HG03175 (cell line): Measurements from ENCODE around the gene ZDHHC16.
"Not testable (repeated sequence)": the region's sequence is repeated elsewhere in the genome, so short reads cannot be mapped to it uniquely, and the experiment has no call there.

Experiments
- ATAC-seq: cut with Tn5 transposase; IDR thresholded peaks from one replicate; pipeline ENCODE4 v1.9.1; 2021; ENCODE audit warnings: mild to moderate bottlenecking, moderate library complexity; ENCODE audit not compliant: unreplicated experiment

Gene ZDHHC16

DNA sequence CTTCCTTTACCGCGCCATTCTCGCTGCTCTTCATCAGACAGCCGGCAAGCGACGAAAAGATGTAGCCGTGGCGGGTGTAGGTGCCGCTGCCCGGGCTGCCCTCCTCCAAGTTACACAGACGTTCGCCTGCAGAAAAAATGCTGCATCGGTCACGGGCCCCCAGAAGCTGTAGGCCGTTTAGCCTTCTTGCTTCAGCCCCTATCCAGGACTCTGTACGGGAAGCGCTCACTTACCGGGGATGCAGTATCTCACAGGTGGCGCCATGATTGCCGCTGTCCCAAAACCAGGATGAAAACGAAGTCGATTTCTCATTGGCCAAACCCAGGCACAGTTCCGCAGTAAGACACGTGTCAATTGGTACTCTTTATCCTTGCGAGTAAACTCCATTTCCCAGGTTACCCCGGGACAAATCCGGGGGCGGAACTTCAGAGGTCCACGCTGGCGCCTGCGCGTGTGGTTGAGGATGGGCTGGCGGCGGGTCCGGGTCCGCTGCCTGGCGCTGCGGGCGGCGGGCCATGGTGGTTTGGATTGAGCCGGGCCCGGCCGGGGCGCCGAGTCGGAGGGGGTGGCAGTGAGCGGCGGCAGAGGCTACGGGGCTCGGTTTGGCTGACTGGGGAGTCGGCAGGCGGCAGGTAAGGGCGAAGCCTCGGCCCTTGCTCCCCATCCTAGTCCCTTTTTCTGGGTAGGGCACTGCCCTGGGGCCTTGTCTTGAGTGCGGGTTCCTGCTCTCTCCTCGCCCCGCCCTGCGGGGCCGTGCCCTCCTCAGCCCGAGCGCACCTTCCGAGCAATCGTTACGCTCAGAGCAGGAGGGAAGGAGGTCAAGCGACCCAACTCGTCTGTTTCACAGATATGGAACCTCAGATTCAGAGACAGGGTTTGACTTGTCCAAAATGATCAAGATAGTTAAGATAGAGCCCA, at the start of gene ZDHHC16, which contains the start of gene EXOSC1:
ZDHHC16 (plus strand) TSS at position 454 of the 918 bp plus-strand sequence. CDS start 5,501 bp downstream, outside the sequence.
EXOSC1 (minus strand) TSS at position 285 of the 918 bp plus-strand sequence; CDS start at position 264, 21 bp downstream.
- ATAC-seq = peak; percentile 98

DNA sequence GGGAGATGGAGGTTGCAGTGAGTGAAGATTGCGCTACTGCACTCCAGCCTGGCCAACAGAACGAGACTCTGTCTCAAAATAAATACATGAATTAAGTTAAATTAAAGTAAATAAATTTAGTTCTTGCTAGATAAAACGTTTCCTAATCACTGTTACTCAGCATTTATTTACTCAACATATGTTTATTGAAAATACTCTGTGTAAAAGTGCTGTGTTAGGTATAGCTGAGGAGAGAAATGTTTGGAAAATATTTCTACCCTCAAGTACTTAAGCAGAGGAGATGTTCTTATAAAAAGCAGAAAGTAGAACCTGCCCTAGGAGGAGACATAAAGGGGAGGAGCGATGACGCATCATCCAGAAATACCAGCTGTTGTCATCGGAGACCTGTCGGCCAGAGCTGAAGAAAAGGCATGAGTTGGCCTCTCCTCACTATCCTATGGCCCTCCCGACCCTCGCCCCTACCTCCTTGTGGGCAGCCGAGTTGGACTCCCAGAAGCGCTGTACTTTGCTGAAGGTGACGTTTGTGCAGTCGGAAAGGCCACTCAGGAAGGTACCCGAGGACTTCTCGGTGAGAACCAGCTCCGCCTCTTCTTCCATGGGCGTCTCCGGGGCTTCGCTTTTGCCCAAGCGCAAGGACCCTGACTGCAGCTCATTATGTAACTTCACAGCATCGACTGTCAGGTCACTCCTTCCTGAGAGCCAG, 46.0 kb upstream of the ZDHHC16 start:
- ATAC-seq = peak; percentile 35

DNA sequence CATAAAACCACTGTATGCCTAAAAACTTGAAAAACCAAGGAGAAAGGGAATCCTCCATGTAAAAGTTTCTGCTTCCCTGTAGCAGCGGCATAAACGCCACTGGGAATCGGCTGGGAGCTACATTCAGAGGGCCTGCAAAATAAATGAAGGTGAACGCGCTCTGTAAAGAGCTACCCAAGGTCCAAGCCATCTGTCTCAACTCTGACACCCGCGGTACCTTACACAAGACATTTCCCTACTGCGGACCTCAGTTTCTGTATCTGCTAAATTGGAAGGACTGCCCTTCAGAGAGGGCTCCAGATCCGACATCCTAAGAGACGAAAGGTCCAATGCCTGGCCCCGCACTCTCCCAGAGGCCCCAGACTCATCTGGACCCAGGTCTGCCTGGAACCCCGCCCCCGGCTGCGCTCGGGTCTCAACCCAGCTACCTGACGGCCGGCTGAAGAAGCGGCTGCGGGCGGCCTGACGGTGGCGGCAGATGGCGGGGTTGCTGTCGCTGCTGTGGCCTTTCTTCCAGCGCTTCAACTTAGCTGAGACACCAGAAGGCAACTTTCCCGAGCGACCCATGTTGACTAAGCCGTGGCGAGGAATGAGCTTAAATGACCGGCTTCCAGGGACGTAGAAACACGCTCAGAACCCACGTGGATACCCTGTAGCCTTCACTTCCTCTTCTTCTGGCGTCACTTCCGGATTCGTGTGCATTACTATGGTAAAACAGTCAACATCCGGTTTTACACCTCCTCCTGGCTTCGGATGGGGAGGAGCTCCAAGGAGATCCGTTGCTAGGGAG, 45.1 kb upstream of the ZDHHC16 start, which contains the start of gene RRP12:
RRP12 (minus strand) TSS at position 676 of the 790 bp plus-strand sequence; CDS start at position 567, 109 bp downstream.
- ATAC-seq = peak; percentile 95

DNA sequence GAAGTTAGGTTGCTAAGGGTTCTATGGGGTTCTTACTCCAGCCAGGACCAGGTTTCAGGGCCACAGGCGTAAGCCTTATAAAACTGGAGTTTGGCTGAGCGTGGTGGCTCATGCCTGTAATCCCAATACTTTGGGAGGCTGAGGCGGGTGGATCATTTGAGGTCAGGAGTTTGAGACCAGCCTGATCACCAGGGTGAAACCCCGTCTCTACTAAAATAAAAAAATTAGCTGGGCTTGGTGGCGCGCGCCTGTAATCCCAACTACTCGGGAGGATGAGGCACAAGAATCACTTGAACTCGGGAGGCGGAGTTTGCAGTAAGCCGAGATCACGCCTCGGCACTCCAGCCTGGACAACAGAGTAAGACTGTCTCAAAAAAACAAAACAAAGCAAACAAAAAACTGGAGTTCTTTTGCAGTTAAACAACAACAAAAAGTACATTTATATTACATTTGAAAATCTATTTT, 44.5 kb upstream of the ZDHHC16 start:
- ATAC-seq = no peak

DNA sequence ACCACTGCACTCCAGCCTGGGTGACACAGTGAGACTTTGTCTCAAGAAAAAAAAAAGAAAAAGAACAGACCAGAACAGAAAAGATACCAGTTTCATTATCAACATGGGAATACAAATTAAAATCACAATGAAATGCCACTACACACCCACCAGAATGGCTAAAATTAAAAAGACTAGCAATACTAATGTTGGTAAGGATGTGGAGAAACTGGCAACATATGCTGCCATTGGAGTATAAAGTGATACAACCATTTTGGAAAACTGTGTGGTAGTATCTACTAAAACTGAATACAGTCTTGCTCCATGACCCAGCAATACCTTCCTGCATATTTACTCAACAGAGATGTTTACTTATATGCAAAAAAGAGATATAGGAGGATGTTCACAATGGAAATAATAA, 41.9 kb upstream of the ZDHHC16 start:
- no peak for ATAC-seq

DNA sequence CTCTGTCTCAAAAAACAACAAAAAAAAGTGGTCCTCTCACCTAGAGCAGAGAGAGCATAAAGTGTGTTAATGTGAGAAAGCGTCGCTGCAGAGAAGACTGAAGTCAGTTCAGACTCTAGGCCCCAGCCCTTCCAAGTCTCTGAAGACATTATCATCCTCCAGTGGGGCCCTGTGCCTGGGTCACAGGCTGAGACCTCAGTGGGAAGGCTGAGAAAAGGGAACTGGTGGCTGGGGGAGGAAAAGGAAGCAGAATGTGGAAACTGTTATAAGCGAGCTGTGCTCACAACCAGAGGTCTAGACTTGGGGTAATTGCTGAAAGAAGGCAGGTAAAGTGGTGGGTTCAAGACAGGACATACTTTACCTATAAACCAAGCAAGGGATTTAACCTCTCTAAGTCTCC, 39.9 kb upstream of the ZDHHC16 start:
- ATAC-seq = no peak

DNA sequence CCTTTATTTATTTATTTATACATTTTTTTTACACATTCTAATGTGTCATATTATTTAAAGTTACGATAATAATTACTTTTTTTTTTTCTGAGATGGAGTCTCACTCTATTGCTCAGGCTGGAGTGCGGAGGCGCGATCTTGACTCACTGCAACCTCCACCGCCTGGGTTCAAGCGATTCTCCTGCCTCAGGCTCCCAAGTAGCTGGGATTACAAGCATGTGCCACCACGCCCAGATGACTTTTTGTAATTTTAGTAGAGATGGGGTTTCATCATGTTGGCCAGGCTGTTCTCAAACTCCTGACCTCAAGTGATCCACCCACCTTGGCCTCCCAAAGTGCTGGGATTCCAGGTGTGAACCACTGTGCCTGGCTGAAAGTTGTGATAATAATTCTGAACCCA, 39.5 kb upstream of the ZDHHC16 start:
- not testable (repeated sequence) for ATAC-seq

DNA sequence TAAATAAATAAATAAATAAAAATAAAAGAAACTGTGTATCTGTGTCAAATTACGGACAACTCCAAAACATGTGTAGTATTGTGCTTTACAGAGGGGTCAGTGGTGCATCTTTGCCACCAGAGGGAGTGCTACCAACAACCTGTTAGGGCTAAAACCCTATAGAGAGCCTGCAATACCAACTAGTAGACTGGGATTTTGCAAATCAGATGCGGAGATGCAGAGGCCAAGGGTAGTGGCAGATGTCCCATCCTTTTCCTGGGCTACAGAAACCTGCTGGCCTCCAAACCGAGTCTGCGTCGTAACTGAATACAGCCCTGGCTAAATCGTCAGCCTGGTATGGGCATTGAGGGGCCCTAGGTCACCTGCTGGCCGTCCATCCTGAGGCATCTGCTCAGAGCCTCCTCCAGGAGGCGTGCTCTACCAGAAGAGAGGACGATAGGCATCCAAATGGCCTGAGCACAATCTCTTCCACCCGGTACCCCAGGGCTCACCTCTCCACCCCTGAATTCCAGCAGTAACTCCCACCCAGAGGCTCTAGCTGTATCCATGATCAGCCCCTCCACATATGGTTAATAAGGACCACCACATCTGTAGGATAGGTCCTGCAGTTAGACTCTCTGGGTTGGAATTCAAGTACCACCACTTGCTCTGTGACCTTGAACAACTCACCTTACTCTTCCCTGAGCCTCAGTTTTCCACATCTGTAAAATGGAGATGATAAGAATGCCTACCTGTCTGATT, 38.6 kb upstream of the ZDHHC16 start:
- ATAC-seq = peak; percentile 93

DNA sequence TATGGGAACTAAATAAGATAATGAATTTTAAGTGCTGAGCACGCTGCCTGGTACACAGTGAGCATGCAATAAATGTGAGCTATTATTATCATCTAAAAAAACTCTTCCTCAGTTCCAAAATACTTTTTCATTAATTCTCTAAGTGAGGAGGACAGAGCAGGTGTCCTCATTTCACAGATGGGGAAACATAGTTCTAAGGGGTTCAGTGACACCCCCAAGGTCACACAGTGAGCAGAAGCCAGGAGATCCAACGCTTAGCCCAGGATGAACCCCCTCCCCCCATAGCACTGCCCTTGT, 38.1 kb upstream of the ZDHHC16 start:
- no peak for ATAC-seq

DNA sequence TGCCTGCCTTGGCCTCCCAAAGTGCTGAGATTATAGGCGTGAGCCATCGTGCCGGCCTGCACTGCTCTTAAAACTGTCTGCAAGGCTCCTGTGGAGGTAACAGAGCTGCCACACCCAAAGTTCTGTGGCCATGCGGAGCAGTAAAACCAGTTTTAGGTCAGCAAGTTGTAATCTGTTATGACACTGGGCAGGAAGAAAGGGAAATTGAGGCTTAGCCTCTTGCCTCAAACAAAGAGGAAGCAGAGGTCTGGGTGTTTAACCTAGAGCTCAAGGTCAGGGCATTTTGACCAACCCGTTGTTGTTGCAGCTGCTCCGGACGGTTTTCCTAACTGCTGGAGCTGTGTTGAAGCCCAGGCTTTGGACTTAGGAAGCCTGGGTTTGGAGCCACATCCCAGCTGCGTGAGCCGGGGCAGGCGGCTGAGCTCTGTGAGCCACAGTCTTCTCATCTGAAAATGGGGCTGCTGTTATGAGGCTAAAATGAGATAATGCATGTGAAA, 37.4 kb upstream of the ZDHHC16 start:
- no peak for ATAC-seq

DNA sequence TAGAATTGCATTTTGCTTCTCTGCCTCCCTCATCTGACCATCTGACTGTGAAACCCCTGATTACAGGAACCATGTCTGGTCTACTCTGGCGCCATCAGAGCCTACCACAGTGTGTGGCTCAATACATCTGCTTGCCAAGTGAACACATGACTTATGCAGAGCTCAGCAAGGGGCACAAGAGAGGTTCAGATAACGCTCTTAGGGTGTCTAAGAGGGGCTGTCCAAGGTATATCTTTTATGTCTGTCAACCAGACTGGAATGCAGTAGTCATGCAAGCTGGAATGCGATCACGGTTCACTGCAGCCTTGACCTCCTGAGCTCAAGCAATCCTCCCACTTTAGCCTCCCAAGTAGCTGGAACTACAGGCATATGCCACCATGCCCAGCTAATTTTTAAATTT, 34.6 kb upstream of the ZDHHC16 start:
- no peak for ATAC-seq

DNA sequence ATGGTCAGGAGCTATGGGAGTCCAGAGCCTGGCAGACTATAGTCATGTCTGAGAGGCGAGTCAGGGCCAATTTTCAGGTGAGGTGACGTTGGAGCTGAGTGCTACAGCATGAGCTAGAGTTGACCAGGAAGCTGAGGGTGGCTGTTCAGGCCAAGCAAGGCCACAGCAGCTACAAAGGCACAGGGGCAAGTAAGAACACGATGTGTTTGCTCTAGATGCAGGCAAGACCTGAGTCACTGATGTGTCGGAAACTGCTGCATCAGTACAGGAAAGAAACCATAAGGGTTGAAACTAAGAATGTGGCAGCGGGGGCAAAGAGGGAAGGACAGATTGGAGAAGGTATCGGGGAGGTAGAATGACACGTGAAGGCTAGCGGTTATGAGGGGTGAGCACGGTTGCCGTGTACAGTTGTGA, 33.1 kb upstream of the ZDHHC16 start:
- no peak for ATAC-seq

DNA sequence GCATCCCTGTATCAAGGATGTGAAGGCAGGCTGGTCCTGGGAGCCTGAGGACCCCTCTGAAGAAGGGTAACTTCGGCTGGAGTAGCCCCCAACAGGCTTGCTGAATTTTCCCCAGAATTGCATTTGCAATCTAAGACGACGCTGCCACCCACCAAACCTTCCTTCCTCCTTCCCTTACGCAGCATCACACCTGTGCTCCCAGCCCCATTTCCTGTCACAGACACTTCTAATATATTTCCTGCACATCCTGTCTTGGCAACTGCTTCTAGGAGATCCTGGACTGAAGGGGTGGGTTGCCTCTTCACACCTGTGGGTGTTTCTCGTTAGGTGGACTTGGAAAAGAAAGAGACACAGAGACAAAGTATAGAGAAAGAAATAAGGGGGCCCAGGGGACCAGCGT, 29.4 kb upstream of the ZDHHC16 start:
- ATAC-seq = no peak

DNA sequence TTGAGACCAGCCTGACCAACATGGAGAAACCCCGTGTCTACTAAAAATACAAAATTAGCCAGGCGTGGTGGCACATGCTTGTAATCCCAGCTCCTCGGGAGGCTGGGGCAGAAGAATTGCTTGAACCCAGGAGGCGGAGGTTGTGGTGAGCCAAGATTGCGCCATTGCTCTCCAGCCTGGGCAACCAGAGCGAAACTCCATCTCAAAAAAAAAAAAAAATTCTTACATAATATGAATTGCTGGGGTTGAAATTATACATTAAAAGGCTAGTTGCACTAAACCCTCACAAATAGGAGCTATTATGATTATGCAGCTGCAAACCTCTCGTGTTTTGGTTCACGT, 22.2 kb upstream of the ZDHHC16 start:
- not testable (repeated sequence) for ATAC-seq

DNA sequence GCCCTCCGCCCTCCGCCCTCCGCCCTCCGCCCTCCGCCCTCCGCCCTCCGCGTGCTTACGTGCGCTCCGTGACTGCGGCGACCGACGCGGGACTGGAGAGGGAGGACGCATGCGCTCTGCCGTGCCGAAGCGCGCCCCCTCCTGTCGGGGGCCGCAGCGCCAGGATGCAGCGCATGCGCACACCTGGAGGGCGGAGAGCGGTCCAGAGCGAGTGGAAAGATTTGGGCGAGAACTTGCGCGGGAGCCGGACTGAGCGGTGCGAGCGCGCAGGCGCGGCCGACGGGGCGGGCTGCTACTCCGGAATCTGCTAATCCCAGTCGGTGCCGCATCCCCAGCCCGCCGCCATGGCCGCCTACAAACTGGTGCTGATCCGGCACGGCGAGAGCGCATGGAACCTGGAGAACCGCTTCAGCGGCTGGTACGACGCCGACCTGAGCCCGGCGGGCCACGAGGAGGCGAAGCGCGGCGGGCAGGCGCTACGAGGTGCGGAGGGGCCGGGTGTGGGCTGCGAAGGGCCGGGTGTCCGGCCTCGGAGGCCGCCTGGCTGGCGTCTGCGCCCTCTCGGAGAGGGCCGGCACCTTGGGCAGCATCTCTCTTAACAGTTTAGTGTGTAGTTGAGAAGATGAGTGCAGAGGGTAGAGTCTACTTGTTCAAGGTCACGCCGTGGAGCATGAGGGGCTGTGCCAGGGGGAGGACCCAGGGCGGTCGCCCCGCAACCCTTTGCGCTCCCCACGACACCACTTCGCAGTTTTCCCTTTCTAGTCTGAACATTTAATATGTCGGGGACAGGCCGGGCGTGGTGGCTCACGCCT, 19.8 kb upstream of the ZDHHC16 start, which contains the start of gene PGAM1:
PGAM1 (plus strand) TSS at position 228 of the 812 bp plus-strand sequence; CDS start at position 345, 117 bp downstream.
- ATAC-seq = peak; percentile 79

DNA sequence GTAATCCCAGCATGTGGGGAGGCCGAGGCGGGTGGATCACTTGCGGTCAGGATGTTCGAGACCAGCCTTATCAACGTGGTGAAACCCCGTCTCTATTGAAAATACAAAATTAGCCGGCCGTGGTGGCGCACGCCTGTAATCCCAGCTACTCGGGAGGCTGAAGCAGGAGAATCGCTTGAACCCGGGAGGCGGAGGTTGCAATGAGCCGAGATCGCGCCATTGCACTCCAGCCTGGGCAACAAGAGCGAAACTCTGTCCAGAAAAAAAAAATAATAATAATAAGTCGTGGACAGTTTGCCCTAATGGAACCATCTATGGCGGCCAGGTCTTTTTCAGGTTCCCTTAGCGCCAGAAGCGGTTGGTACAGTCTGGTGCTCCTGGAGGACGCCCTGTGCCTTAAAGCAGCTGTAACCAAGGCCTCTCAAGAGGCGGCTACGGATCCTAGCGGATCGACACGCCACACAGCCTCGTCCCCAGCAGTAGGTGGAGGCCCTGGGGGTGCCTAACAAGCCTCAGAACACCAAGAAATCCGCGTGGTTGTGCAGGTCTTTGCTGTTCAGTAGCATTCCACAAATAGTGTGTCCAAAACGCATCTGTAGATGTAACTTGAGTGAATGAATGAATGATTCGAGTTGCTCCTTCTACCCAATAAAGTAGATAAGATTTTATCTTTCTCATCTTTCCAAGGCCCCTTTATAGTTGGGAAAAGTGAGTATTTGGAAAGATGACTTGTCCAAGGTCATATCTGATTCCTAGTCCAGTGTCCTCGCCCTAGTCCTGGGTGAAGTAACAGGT, 19.0 kb upstream of the ZDHHC16 start:
- no peak for ATAC-seq

DNA sequence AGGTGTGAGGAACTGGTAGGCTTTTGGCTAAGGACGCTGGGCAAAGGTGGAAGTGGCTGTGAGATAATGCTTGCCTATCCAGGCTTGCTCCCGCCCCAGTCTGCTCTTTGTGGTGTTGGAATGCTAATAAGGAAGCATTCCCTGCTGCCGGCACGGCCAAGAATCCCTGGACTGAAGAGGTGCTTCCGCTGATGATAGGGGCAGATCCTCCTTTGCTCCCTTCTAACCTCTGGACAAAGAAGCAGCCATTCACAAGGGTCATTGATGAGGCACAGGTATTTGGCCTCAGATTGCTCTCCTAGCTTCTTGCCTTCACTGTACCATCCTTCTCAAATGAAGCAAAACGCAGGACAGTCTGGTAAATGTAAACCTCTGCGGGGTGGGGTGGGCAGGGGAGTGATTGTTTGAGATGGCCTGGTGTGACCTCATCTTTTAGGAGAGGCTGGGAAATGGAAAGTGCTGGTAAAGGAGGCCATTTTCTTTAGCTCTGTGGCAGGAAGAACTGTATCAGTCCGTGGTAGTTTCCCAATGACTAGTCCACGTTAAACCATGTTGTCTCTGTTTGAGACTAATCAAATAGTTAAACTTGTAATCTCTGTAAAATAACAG, 18.3 kb upstream of the ZDHHC16 start:
- no peak for ATAC-seq

DNA sequence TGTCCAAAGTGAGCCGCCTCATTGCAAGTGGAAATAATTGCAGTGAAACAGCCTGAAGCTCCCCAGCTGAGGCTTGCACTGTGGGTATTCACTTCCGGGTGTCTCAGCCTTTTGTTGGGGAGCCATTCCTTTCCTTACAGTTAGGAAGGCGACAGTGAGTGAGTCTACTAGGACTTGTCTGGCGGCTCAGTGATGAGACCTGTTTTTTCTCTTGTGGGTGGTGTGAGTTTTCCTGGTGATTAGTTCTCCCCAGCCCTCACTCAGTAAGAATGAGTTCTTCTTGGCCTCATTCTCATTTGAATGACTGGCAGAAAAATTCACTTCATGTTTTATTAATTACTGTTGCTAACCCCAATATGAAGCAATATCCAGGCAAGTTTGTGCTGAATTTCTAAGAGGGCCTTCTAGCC, 17.4 kb upstream of the ZDHHC16 start:
- no peak for ATAC-seq
